K562 (cell line): Measurements from ENCODE around the gene VIT. TPM values are rescaled to one million over a fixed set of nuclear protein-coding genes. Genes with fewer than 3 reads are reported as not detected.

Experiments used
- ATAC-seq: fragments of 200-7000 bp; cut with Tn5 transposase; 3 replicates; pipeline ENCODE4 v1.9.1; 2020; ENCODE audit warnings: moderate library complexity
- BruUV-seq: library from RNA; stranded (reverse); fragments of 400-500 nt; replicated peaks from 2 replicates; lab custom pipeline; 2021; lab: Mats Ljungman, UMichigan
- CTCF ChIA-PET: fragments of 300-600 bp; formaldehyde crosslinking; extraction: SDS; loops from one replicate; lab custom pipeline; 2021; ENCODE audit warnings: low intra/inter-chr PET ratio; lab: Yijun Ruan, JAX
- POLR2A ChIA-PET: fragments of 300-600, 350-650 bp; sonication (Branson Sonifier 250); formaldehyde crosslinking; extraction: SDS; loops from one replicate; lab custom pipeline; 2021; ENCODE audit warnings: antibody characterized with exemption, inconsistent platforms; lab: Yijun Ruan, JAX
- DNase-seq, 4 experiments: peaks; one replicate each; pipeline versions ENCODE4 v3.0.0 to v3.0.0-alpha.2; 2011 to 2018; ENCODE audit warnings: low spot score in 3 of 4, mixed read lengths in 3 of 4; ENCODE audit errors: extremely low read depth in 1 of 4
- FAIRE-seq: peaks from 2 replicates; lab custom pipeline; 2011; peaks lifted over from hg19 to GRCh38; lab: Jason Lieb, UNC
- H2AFZ ChIP-seq: 2 replicates; pipeline ENCODE4 v1.6.0; 2011; ENCODE audit warnings: low read depth, low read length, control low read depth, inconsistent platforms
- H3K27ac ChIP-seq: fragments of 200-600 bp; 3 replicates; pipeline ENCODE4 v1.8.0; 2011; ENCODE audit warnings: low read depth, mild to moderate bottlenecking, control low read depth, inconsistent platforms, low read length, moderate library complexity, mixed read lengths; ENCODE audit errors: extremely low read depth
- H3K27me3 ChIP-seq, 2 experiments: fragments of 300-600 bp in 1 of 2; 2 replicates in 1 of 2; 3 replicates in 1 of 2; pipeline versions ENCODE4 v1.6.0 to v1.8.0; 2011; ENCODE audit warnings: inconsistent platforms in 2 of 2, low read length in 2 of 2, mild to moderate bottlenecking in 1 of 2, mixed read lengths in 1 of 2, moderate library complexity in 1 of 2; ENCODE audit not compliant: control insufficient read depth in 2 of 2, insufficient read depth in 2 of 2
- H3K36me3 ChIP-seq: fragments of 300-600 bp; 3 replicates; pipeline ENCODE4 v1.8.0; 2011; ENCODE audit warnings: mild to moderate bottlenecking, low read length, inconsistent platforms; ENCODE audit not compliant: control insufficient read depth, insufficient read depth
- H3K4me1 ChIP-seq, 2 experiments: fragments of 200-600 bp in 1 of 2; replicated peaks in 1 of 2; 2 replicates in 1 of 2; 3 replicates in 1 of 2; pipeline versions ENCODE4 v1.5.1 to v1.8.0; 2011; ENCODE audit warnings: inconsistent platforms in 2 of 2, low read length in 2 of 2, mild to moderate bottlenecking in 1 of 2, mixed read lengths in 1 of 2, moderate library complexity in 1 of 2; ENCODE audit not compliant: control insufficient read depth in 2 of 2, insufficient read depth in 2 of 2
- H3K4me2 ChIP-seq: 2 replicates; pipeline ENCODE4 v1.6.1; 2011; ENCODE audit warnings: low read length, control low read depth, inconsistent platforms, mixed read lengths; ENCODE audit not compliant: insufficient read depth
- H3K4me3 ChIP-seq: fragments of 200-600 bp; sonication (generic), shearing (Covaris generic); 2 replicates; pipeline ENCODE4 v1.5.1; 2016; ENCODE audit warnings: control low read depth, inconsistent platforms
- H3K79me2 ChIP-seq: fragments of 200-600 bp; 3 replicates; pipeline ENCODE4 v1.8.0; 2011; ENCODE audit warnings: low read length, inconsistent platforms; ENCODE audit not compliant: control insufficient read depth, insufficient read depth
- H3K9ac ChIP-seq, 2 experiments: 2 replicates each; pipeline versions ENCODE4 v1.6.0 to v1.6.1; 2011; ENCODE audit warnings: low read depth in 2 of 2, low read length in 2 of 2, control low read depth in 1 of 2, inconsistent platforms in 1 of 2, mild to moderate bottlenecking in 1 of 2, mixed read lengths in 1 of 2; ENCODE audit not compliant: insufficient read depth in 1 of 2
- H3K9me1 ChIP-seq: one replicate; pipeline ENCODE4 v1.6.0; 2011; ENCODE audit warnings: inconsistent platforms, mild to moderate bottlenecking, low read length, moderate library complexity; ENCODE audit not compliant: control insufficient read depth, insufficient read depth
- H3K9me3 ChIP-seq: replicated peaks from 2 replicates; pipeline ENCODE4 v1.5.1; 2011; ENCODE audit warnings: low read depth, low read length, inconsistent platforms; ENCODE audit not compliant: control insufficient read depth, insufficient read depth
- H4K20me1 ChIP-seq: replicated peaks from 2 replicates; pipeline ENCODE4 v1.6.1; 2011; ENCODE audit warnings: low read length, inconsistent platforms, mixed read lengths; ENCODE audit not compliant: control insufficient read depth, insufficient read depth
- CC2D1A ChIP-seq: fragments of 450-650 bp; IDR thresholded peaks from 2 replicates; pipeline ENCODE4 v1.6.1; 2017; ENCODE audit warnings: mild to moderate bottlenecking
- CHD1 ChIP-seq: fragments of 200-600 bp; sonication (generic); IDR thresholded peaks from one replicate; pipeline ENCODE4 v1.6.1; 2012; ENCODE audit warnings: mild to moderate bottlenecking, moderate library complexity, low read length, inconsistent platforms
- CHD2 ChIP-seq: IDR thresholded peaks from 2 replicates; pipeline ENCODE4 v1.6.1; 2011; ENCODE audit warnings: low read depth, low read length
- ERF ChIP-seq: fragments of 450-650 bp; formaldehyde crosslinking; IDR thresholded peaks from 2 replicates; pipeline ENCODE4 v1.4.0; 2020; ENCODE audit warnings: mild to moderate bottlenecking, mixed read lengths
- FOXM1 ChIP-seq, 2 experiments: fragments of 450-650 bp in 1 of 2; sonication (generic) in 1 of 2; formaldehyde crosslinking in 1 of 2; IDR thresholded peaks; 2 replicates each; pipeline versions ENCODE4 v1.6.1 to v1.9.0; 2017 to 2022; ENCODE audit warnings: low read depth in 2 of 2, mild to moderate bottlenecking in 2 of 2, missing genetic modification reagents in 1 of 2, moderate library complexity in 1 of 2
- LARP7 ChIP-seq: fragments of 450-650 bp; IDR thresholded peaks from 2 replicates; pipeline ENCODE4 v1.6.1; 2016
- POLR2A ChIP-seq: fragments of 450-650 bp; conservative IDR thresholded peaks from 2 replicates; pipeline ENCODE4 v1.6.1; 2016
- POLR2AphosphoS5 ChIP-seq: IDR thresholded peaks from 2 replicates; pipeline ENCODE4 v1.6.1; 2011; ENCODE audit warnings: mild to moderate bottlenecking, low read depth, low read length, moderate library complexity; ENCODE audit not compliant: control insufficient read depth, insufficient read depth
- TAF1 ChIP-seq: IDR thresholded peaks from 2 replicates; pipeline ENCODE4 v1.6.1; 2011; ENCODE audit warnings: mild to moderate bottlenecking, low read length, moderate library complexity; ENCODE audit not compliant: insufficient read depth, control insufficient read depth, severe bottlenecking; ENCODE audit errors: extremely low read depth
- TOE1 ChIP-seq, 2 experiments: fragments of 450-650 bp in 1 of 2; sonication (generic) in 1 of 2; formaldehyde crosslinking in 1 of 2; IDR thresholded peaks; 2 replicates each; pipeline versions ENCODE4 v1.7.1 to v1.8.0; 2016 to 2022; ENCODE audit warnings: borderline replicate concordance in 2 of 2, mild to moderate bottlenecking in 2 of 2, antibody characterized with exemption in 1 of 2, inconsistent platforms in 1 of 2, low read depth in 1 of 2, missing genetic modification reagents in 1 of 2, moderate library complexity in 1 of 2
- XRCC3 ChIP-seq: fragments of 450-650 bp; IDR thresholded peaks from 2 replicates; pipeline ENCODE4 v1.6.1; 2017; ENCODE audit warnings: mild to moderate bottlenecking, moderate library complexity
- ZNF347 ChIP-seq: fragments of 450-650 bp; formaldehyde crosslinking; IDR thresholded peaks from 2 replicates; pipeline ENCODE4 v1.4.0; 2020; ENCODE audit warnings: low read depth, mild to moderate bottlenecking, moderate library complexity
- ZNF354B ChIP-seq: fragments of 250-450 bp; sonication (Bioruptor Pico); IDR thresholded peaks from 2 replicates; pipeline ENCODE4 v1.4.0; 2020
- WGBS: fragments of 100-300 bp; shearing (Covaris generic); methylation state at CpG from one replicate; pipeline ENCODE4 v1.1.6; 2016; ENCODE audit warnings: low coverage, mixed read lengths; ENCODE audit not compliant: insufficient coverage; ENCODE audit errors: missing lambda C conversion rate; 5-methylcytosine and 5-hydroxymethylcytosine counted together
- in situ Hi-C: fragments of 300-500 bp; cut with MboI; formaldehyde crosslinking; loops from 4 replicates; pipeline ENCODE4 v1.15.0; 2018; ENCODE audit warnings: inconsistent platforms, mixed read lengths
- intact Hi-C: fragments of 100-400 bp; cut with micrococcal nuclease; formaldehyde crosslinking; loops from 2 replicates; pipeline ENCODE4 v1.14.2; 2022
- polyA plus RNA-seq, 8 experiments: library from polyadenylated mRNA; depleted of rRNA in 4 of 8; stranded (reverse) in 5 of 8; unstranded in 3 of 8; fragments of >200 nt; fragmentation: Nextera tagmentation in 2 of 8; fragmentation: Illumina TruSeq in 1 of 8; extraction: Ambion mirVana in 2 of 8; extraction: Trizol in 1 of 8; gene quantifications; 2 replicates each; pipeline versions ENCODE4 v1.2.1 to v1.2.3, GENCODE V29; 2011 to 2014; ENCODE audit warnings: inconsistent platforms in 1 of 8, missing spikeins in 1 of 8
- total RNA-seq, 7 experiments: library from RNA; depleted of rRNA in 6 of 7; stranded (reverse); fragments of >200 nt in 6 of 7; fragmentation: Illumina TruSeq in 2 of 7; extraction: Trizol in 2 of 7; gene quantifications; 2 replicates each; pipeline versions ENCODE4 v1.2.1 to v1.2.3, GENCODE V29; 2011 to 2021; ENCODE audit warnings: low replicate concordance in 1 of 7
- TF ChIP-seq, protein P1 (sequence below), 2 experiments: fragments of 450-650 bp in 1 of 2; IDR thresholded peaks; 2 replicates each; pipeline ENCODE4 v1.6.1; 2011 to 2017; ENCODE audit warnings: low read depth in 2 of 2, antibody characterized with exemption in 1 of 2, borderline replicate concordance in 1 of 2, low read length in 1 of 2, mild to moderate bottlenecking in 1 of 2, mixed read lengths in 1 of 2; ENCODE audit not compliant: control insufficient read depth in 1 of 2
- TF ChIP-seq, protein P2 (sequence below): fragments of 250-450 bp; sonication (Bioruptor Pico); IDR thresholded peaks from 2 replicates; pipeline ENCODE4 v1.8.0; 2021; ENCODE audit warnings: mild to moderate bottlenecking, moderate library complexity

Gene VIT
- total and polyA plus RNA-seq, 9 of the 15 experiments (the other 6 are each of a cell fraction or from before 2014, with no cell fraction given), result not detected

DNA sequence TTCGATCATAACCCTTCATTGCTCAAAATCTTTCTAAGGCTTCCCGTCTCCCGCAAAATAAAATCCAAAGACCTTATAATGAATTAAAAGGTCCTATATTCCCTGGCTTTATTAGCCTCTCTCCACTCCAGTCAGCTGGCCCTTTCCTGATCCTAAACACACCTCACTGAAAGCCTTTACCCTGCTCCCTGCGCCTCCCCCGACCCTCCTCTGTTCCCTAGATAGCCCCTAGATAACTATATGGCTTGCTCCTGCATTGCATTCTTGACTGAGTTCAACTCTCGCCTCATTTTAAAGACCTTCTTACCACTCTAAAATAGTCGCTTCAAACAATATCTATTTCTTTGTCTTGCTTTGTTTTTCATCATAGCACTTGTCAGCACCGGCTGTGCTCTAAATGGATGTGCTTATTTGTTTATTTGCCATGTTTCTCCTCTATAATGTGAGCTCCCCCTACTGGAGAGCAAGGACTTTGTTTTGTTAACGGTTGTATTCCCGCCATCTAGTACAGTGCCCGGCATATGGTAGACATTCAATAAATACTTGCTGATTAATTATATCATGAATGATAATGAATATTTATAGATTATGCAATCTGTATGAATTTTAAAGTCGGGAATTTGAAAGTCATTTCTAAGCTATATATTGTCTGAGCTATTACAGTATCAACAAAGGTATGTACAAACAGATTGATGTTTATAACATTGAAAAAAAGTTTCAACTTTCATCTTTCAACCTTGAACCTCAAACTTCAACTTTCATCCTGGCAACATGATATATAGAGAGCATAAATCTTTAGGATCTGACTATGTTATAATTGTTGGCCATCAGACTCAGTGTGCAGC, 32.4 kb upstream of the VIT start (continued):
- TF ChIP-seq LARP7, result no peak
- TF ChIP-seq, protein P1, sequence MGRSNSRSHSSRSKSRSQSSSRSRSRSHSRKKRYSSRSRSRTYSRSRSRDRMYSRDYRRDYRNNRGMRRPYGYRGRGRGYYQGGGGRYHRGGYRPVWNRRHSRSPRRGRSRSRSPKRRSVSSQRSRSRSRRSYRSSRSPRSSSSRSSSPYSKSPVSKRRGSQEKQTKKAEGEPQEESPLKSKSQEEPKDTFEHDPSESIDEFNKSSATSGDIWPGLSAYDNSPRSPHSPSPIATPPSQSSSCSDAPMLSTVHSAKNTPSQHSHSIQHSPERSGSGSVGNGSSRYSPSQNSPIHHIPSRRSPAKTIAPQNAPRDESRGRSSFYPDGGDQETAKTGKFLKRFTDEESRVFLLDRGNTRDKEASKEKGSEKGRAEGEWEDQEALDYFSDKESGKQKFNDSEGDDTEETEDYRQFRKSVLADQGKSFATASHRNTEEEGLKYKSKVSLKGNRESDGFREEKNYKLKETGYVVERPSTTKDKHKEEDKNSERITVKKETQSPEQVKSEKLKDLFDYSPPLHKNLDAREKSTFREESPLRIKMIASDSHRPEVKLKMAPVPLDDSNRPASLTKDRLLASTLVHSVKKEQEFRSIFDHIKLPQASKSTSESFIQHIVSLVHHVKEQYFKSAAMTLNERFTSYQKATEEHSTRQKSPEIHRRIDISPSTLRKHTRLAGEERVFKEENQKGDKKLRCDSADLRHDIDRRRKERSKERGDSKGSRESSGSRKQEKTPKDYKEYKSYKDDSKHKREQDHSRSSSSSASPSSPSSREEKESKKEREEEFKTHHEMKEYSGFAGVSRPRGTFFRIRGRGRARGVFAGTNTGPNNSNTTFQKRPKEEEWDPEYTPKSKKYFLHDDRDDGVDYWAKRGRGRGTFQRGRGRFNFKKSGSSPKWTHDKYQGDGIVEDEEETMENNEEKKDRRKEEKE (IDR thresholded peaks at IDR 0.05; ENCODE audit: borderline replicate concordance in 1 of 2, control insufficient read depth in 1 of 2, low read depth in 2 of 2, low read length in 1 of 2), result no peak
- no peak for TF ChIP-seq CC2D1A

DNA sequence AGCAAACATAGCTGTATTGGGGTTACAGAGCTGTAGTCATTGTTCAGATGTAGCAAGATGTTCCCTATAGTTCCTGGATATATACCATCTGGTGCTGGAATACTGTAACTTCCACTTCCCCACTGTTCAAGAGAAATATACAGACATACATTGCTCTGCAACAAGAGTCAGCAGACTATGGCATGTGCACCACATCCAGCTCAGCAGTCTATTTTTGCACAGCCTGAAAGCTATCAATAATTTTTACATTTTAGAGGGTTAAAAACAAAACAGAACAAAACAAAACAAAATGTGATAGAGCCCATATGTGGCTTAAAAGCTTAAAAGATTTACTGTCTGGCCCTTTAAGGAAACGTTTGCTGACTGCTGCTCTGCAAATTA, 31.8 kb upstream of the VIT start:
- FAIRE-seq (no peak), DNase-seq (no peak), ATAC-seq (no peak)
- H3K9me3 ChIP-seq, result no peaks in the 10 kb centered on the region
- no peak overlapping the region for H2AFZ ChIP-seq
- intact Hi-C loops, result loop anchor here (2.0 to 5.0 kb wide), 3 partner anchors 157 to 312 kb away; no protein-coding TSS in a partner anchor
- in situ Hi-C loops, result no loop called here
- H3K9me1 ChIP-seq, result no peaks in the 10 kb centered on the region
- no peaks in the 10 kb centered on the region for H4K20me1 ChIP-seq
- no peak overlapping the region for H3K27ac ChIP-seq
- no peak overlapping the region for H3K4me2 ChIP-seq
- no TSS peak for BruUV-seq
- 0% methylated on average over 1 of the region's 1 CpG for WGBS
- H3K36me3 ChIP-seq, result no peaks in the 10 kb centered on the region
- H3K9ac ChIP-seq, result no peak overlapping the region
- no peaks in the 10 kb centered on the region for H3K4me1 ChIP-seq
- POLR2A ChIA-PET, result interaction anchor here (0.6 kb wide), 2 partner anchors 12 to 204 kb away, joined by 3 to 4 read pairs; no protein-coding TSS in a partner anchor
- no peak overlapping the region for H3K4me3 ChIP-seq
- H3K27me3 ChIP-seq, result peaks cover 0 to 2% of the 10 kb centered on the region in 2 experiments; a peak in 2 of 5 replicates
- CTCF ChIA-PET, result interaction anchor here (2.0 kb wide), 1 partner anchor 313 kb away, joined by 8 read pairs; no protein-coding TSS in a partner anchor
- no peaks in the 10 kb centered on the region for H3K79me2 ChIP-seq
- no peak for TF ChIP-seq POLR2A
- TF ChIP-seq CHD2, result no peak
- TF ChIP-seq, protein P2, sequence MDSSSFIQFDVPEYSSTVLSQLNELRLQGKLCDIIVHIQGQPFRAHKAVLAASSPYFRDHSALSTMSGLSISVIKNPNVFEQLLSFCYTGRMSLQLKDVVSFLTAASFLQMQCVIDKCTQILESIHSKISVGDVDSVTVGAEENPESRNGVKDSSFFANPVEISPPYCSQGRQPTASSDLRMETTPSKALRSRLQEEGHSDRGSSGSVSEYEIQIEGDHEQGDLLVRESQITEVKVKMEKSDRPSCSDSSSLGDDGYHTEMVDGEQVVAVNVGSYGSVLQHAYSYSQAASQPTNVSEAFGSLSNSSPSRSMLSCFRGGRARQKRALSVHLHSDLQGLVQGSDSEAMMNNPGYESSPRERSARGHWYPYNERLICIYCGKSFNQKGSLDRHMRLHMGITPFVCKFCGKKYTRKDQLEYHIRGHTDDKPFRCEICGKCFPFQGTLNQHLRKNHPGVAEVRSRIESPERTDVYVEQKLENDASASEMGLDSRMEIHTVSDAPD (CRISPR knock-in tag), result no peak
- TF ChIP-seq POLR2AphosphoS5, result no peak
- no peak for TF ChIP-seq TAF1
- TF ChIP-seq ERF (CRISPR knock-in tag), result no peak
- no peak for TF ChIP-seq TOE1 (IDR thresholded peaks at IDR 0.05; ENCODE audit: borderline replicate concordance)
- TF ChIP-seq TOE1 (CRISPR knock-in tag; IDR thresholded peaks at IDR 0.05; ENCODE audit: borderline replicate concordance, low read depth), result no peak
- no peak for TF ChIP-seq FOXM1 (IDR thresholded peaks at IDR 0.05; ENCODE audit: low read depth)
- no peak for TF ChIP-seq FOXM1 (CRISPR knock-in tag; IDR thresholded peaks at IDR 0.05; ENCODE audit: low read depth)
- no peak for TF ChIP-seq XRCC3
- TF ChIP-seq ZNF354B (CRISPR knock-in tag), result no peak
- no peak for TF ChIP-seq ZNF347 (CRISPR knock-in tag)
- TF ChIP-seq CHD1, result no peak
